GM21390 (cell line): ENCODE data around the gene PARM1.

Experiments
- ATAC-seq: cut with Tn5 transposase; IDR thresholded peaks from one replicate; pipeline ENCODE4 v1.9.1; 2021; ENCODE audit not compliant: unreplicated experiment

The PARM1 gene

DNA sequence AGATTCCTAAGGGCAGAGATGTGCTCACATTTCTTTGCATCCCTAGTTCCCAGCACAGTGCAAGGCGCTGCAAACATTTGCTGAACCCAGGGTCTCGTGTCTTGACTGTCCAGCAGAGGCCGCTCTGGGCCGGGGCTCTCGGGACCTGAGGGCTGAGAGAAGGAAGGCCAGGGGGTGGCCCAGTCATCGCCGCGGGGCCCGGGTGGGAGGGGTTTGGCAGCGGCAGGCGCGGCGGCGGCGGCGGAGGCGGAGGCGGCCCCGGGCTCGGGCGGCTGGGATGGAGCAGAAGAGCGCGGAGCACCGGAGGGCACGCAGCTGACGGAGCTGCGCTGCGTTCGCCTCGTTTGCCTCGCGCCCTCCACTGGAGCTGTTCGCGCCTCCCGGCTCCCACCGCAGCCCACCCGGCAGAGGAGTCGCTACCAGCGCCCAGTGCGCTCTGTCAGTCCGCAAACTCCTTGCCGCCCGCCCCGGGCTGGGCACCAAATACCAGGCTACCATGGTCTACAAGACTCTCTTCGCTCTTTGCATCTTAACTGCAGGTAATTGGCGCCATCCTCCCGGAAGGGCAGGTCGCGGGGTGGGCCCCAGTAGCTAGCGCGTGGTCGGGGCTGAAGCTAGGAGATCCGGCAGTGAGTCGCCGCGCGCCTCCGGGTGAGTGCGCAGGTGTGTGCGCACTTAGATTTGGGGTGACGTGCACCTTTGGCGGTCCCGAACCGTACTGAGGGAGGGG, at the start of gene PARM1:
Gene PARM1 (plus strand): TSS at position 285 of the 730 bp plus-strand sequence. CDS start 212 bp downstream, at position 497.
- ATAC-seq, result peak; percentile 78

DNA sequence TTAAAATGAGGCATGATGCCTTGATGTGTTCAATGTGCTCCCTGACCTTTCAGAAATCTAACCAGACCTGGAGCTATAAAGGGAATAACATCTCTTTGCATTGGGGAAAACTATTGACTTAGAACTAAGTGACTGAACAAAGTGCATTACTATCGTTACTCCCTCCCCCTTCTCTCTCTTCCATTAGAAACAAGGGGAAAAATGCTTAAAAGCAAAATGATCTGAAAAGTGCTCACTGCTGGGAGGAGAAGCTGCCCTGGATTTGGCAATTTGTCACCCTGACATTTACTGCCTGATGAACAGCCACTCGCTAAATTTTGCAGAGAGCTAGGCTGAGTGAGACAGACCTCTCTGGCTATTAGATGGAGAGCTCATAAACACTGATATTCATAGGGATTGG, 48.6 kb upstream of the PARM1 start:
- no peak for ATAC-seq

GRCh38 chr4:74886484-74886883, 46.4 kb upstream of the PARM1 start:
- no peak for ATAC-seq

DNA sequence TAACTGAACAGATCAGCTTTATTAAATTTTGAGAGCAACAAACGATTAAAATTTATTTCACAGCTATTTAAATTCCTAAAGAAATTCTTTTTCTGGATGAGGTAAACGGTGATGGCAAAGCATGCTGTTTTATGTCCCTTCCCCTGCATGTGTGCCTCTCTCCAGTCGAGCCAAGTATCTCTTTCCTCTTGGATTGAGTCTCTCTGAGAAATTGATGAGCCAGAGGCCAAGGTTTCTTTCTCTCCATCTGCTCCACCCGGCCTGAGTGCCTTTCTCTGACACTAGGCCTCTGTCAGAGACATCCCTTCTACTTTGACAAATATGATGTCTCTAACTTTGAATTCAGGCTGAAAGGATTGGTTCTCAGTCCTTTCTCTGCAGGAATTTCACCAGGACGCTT, 42.6 kb upstream of the PARM1 start:
- no peak for ATAC-seq

DNA sequence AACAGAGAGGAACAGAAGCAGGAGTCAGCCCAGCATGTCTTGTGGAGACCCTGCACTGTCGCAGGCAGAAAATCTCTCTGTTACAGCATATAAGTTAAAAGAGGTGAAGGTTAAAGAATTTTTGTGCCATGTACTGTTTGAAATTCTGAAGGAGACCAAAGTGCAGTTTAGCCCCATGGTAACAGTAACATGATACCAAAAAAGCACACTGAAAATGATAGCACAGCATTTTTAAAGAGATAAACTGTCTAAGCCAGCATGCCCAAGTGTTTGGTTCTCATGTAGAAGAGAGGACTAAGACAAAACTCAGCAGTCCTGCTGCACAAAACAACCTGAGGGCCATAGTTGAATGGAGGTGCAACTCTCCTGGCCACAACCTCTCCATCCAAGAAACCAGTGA, 41.9 kb upstream of the PARM1 start:
- ATAC-seq, result no peak

DNA sequence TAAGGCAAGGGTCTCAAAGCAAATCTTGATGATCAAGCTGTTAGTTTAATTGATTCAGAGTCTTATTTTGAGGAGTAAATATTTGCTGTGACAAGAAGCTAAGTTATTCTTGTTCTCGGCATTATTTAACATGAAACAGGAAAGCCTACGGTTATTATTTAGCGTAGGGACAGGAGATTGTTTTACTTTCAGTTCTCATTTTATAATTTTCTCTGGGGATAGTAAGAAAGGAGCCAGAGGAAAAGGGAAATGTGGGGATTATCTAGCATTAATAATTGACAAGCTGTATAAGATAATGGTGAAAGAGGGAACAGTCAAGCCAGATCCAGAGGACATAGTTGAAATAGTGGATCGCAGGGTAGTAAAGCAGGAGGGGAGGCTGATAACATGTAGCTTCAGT, 39.7 kb upstream of the PARM1 start:
- no peak for ATAC-seq

GRCh38 chr4:74896595-74896994, 36.3 kb upstream of the PARM1 start:
- ATAC-seq, result no peak

- ATAC-seq, result no peak
Measured at GRCh38 chr4:74897386-74897785, 35.5 kb upstream of the PARM1 start.

GRCh38 chr4:74900862-74901261, 32.1 kb upstream of the PARM1 start:
- no peak for ATAC-seq

DNA sequence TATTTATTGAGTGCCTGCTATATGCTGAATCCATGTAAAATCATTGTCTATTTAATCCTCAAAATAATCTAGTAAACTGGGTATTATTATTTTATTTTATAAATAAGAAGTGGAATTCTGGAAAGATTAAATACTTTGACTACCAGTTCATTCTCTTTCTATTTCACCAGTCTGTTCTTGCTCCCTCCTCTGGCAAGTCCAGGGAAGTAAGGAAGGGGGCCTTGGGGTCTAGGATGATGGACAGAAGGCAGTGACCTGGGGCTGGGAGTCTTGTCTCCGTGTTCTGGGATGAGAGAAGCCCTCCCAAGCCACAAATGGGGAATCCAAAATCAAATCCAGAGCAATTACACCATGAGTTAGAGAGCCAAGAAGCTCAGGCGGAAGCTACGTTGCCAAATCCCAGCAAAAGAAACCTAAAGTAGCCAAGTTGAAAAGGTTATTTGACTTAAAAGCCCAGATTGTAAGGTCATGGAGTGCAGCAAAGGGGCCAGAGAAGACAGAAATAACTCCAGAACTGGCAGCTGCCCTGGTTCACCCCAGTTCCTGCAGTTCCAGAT, 28.3 kb upstream of the PARM1 start:
- no peak for ATAC-seq

GRCh38 chr4:74906771-74907170, 26.1 kb upstream of the PARM1 start:
- ATAC-seq, result no peak

DNA sequence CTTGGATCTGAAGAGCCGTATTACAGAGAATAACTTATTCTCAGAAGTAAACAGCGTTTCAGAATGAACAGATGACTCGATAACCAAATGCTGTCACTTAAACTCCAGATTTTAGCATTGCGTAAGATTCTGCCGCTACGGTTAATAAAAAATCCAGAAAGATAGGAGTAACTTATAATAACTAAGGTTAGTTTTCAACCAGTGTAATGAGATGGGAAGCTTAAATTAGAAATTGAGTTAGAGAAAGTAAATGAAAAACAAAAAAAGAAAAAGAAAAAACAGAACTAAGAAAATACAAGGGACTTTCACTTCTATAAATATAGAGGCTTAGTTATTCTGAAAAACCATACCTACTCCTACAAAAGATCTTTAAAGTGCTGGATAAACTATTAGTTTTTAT, 13.1 kb upstream of the PARM1 start:
- ATAC-seq, result no peak

- no peak for ATAC-seq
Measured at GRCh38 chr4:74920704-74921103, 12.2 kb upstream of the PARM1 start.

GRCh38 chr4:74921490-74921889, 11.4 kb upstream of the PARM1 start:
- no peak for ATAC-seq

DNA sequence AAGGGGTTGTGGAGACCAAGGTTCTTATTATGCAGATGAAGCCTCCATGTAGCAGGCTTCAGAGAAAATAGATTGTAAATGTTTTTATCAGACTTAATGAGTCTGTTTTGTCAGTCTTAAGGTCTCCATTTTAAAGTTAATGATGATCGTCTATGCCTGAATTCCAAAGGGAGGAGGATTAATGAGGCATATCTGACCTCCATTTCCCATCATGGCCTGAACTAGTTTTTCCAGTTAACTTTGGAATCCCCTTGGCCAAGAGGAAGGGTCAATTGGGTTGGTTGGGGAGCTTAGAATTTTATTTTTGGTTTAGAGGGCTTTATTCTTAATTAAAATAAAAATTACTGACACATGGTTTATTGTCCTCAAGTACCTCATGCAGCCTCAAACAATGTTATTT, 6.9 kb upstream of the PARM1 start:
- no peak for ATAC-seq

DNA sequence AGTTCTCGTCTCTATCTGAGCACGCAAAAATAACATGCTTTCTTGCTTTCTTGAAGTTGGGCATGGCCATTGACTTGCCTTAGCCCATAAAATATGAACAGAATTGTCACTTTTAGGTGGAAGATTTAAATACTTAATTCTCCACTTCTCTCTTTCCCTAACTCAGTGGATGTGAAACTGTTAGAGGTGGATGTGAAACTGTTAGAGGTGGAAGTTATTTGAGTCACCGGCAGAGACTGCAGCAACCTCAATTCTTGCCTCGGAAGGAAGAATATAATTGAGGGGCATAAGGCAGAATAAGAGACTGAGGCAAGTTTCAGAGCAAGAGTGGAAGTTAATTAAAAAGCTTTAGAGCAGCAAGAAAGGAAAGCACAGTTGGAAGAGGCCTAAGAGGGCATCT, 2.8 kb upstream of the PARM1 start:
- peak; percentile 39 for ATAC-seq

- no peak for ATAC-seq
Measured at GRCh38 chr4:74931376-74931775, 1.5 kb upstream of the PARM1 start.

- ATAC-seq, result no peak
Measured at GRCh38 chr4:74932010-74932409, 906 bp upstream of the PARM1 start.

DNA sequence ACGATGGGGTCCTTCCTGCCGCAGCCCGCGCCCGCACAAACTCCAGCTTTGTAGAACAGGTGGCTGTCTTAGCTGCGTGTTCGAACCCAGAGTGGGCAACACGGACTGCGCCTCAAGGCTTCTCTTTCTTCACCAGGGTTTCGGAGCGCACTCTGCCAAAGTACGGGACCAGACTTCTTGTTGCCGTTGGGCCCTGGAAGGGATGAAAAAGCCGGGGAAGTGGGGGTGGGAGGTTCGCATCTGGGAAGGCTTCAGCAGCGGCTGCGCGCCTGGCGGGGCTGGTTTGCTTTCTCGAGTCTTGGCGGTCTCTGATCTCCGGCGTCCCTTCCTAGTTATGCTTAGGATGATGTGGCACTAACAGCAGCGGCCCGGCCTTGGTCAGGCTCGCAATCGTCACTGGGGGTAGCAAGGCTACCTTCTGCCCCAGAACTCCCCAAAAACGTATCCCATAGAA, 673 bp downstream of the PARM1 start:
- ATAC-seq, result no peak

DNA sequence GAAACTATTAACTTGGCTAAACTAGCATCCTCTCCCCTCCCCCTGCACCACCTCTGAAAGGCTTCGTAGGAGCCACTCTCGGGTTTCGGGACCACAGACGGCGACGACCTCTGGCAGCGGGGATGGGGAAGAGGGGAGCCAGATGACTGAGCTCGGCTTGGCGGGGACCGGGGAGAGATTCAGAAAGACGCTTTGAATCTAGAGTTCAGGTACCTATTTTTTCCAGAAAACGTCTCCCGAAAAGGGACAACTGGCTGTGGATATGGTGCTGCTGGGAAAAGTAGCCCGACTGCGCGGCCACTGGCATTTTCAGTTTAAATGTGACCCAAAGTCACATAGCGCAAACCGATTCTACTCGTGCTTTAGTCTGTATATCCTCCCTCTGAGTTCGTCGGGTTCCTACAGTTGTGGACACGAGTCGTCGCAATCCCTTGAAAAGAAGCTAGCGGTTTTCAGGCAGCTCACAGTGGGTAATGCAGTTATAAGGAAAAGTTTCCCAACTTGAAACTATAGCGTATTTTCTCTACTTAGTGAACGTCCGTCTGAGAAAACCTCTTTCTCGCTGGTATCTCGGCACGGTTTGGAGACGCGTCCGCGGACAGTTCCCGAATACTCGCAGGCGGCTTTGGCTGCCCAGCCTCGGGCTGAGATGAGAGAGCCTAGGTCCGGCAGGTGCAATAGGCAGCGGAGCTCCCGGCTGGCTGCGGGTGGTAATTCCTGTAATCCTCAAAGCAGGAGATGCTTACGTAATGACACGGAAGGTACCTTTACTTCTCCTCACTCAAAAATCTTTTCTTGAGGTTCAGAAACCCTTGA, 1.3 kb downstream of the PARM1 start:
- no peak for ATAC-seq

DNA sequence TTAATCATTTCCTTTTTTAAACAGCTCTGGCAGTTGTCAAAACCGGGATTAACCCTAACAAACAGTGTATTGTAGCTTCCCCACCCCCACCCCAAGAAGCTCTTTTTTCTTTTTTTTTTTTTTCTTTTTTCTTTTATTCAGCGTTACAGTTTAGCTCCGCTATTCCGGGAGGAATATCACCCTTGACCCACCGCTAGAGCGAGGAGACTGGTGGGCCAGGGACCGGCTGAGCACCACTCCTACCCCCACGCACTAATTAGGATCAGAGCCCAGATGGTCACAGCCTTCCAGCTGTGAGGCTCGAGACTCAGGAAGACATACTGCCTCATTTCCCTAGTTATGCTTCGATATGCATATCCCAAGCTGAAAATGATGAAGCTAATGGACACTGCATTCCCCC, 2.0 kb downstream of the PARM1 start:
- ATAC-seq, result no peak

DNA sequence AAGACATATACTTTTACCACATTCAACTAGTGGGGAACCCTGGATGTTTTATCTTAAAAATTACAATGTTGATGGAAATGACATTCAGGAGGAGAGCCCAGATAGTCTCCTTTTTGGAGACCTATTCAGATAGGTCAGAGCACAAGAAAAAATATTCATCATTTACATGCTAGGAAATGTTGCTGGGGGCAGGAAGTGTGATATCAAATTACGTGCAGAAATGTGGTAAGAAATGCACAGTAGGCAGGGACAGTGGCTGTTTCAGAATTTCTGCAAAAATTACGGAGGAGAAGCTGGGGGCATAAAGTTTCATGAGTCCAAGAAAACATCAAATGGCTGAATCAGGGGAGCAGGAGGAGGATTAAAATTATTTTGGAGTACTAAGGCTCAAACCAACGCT, 8.2 kb downstream of the PARM1 start:
- ATAC-seq, result no peak
